Measurements from ENCODE around the gene CAVIN1. TPM values are rescaled to one million over a fixed set of nuclear protein-coding genes. Genes with fewer than 3 reads are reported as not detected.
"Not testable (repeated sequence)": the region's sequence is repeated elsewhere in the genome, so short reads cannot be mapped to it uniquely, and the experiment has no call there.

The CAVIN1 gene
- total RNA-seq, 1 donor from 2014 or later = 342 TPM

DNA sequence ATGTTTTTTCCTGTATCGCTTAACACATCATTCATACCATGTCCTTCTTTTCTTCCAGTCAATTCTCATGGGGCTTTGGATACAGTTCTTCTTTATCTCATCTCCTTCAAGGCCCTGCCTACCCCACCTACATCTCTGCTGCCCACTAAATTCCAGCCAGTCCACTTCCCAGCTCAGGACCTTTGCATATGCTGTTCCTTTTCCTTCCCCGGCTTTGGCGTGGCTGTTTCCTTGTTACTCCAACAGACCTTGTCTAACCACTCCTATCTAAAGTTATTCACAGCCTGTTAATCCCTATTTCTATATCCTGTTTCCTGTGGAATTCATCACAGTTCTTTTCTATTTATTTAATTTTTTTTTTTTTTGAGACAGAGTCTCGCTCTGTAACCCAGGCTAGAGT is 28.2 kb downstream of the CAVIN1 start:
- H3K36me3 ChIP-seq = no peaks in the 10 kb centered on the region
- H3K4me3 ChIP-seq = no peak overlapping the region
- DNase-seq (no peak), ATAC-seq (no peak)
- peaks cover under 1% of the 10 kb centered on the region for H3K4me1 ChIP-seq
- TF ChIP-seq, protein P1, sequence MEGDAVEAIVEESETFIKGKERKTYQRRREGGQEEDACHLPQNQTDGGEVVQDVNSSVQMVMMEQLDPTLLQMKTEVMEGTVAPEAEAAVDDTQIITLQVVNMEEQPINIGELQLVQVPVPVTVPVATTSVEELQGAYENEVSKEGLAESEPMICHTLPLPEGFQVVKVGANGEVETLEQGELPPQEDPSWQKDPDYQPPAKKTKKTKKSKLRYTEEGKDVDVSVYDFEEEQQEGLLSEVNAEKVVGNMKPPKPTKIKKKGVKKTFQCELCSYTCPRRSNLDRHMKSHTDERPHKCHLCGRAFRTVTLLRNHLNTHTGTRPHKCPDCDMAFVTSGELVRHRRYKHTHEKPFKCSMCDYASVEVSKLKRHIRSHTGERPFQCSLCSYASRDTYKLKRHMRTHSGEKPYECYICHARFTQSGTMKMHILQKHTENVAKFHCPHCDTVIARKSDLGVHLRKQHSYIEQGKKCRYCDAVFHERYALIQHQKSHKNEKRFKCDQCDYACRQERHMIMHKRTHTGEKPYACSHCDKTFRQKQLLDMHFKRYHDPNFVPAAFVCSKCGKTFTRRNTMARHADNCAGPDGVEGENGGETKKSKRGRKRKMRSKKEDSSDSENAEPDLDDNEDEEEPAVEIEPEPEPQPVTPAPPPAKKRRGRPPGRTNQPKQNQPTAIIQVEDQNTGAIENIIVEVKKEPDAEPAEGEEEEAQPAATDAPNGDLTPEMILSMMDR (IDR thresholded peaks at IDR 0.05) = no peak
- H3K27me3 ChIP-seq = no peaks in the 10 kb centered on the region
- intact Hi-C loops (cut with DNase I) = no loop called here
- H3K27ac ChIP-seq = no peak overlapping the region
- no peaks in the 10 kb centered on the region for H3K9me3 ChIP-seq

GRCh38 chr17:42392692-42393415 is 30.2 kb downstream of the CAVIN1 start:
- ATAC-seq (no peak), DNase-seq (no peak)
- H3K4me3 ChIP-seq = no peak overlapping the region
- no peaks in the 10 kb centered on the region for H3K9me3 ChIP-seq
- H3K27me3 ChIP-seq = no peaks in the 10 kb centered on the region
- H3K36me3 ChIP-seq = no peaks in the 10 kb centered on the region
- no peak overlapping the region for H3K27ac ChIP-seq
- TF ChIP-seq, protein P1 (IDR thresholded peaks at IDR 0.05) = no peak
- intact Hi-C loops (cut with DNase I) = no loop called here
- peaks cover 9% of the 10 kb centered on the region for H3K4me1 ChIP-seq

DNA sequence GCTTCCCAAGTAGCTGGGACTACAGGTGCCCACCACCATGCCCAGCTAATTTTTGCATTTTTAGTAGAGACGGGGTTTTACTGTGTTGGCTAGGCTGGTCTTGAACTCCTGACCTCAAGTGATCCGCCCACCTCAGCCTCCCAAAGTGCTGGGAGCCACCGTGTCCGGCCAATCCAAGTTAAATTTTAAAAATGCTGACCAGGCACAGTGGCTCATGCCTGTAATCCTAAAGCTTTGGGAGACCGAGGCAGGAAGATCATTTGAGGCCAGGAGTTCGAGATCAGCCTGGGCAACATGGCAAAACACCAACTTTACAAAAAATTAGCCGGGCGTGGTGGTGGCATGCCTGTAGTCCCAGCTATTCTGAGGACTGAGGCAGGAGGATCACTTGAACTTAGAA is 31.6 kb downstream of the CAVIN1 start:
- H3K27me3 ChIP-seq; H3K27ac ChIP-seq; intact Hi-C loops (cut with DNase I); ATAC-seq; H3K36me3 ChIP-seq; H3K9me3 ChIP-seq; DNase-seq; H3K4me3 ChIP-seq: not testable (repeated sequence)
- peaks cover 11% of the 10 kb centered on the region for H3K4me1 ChIP-seq

DNA sequence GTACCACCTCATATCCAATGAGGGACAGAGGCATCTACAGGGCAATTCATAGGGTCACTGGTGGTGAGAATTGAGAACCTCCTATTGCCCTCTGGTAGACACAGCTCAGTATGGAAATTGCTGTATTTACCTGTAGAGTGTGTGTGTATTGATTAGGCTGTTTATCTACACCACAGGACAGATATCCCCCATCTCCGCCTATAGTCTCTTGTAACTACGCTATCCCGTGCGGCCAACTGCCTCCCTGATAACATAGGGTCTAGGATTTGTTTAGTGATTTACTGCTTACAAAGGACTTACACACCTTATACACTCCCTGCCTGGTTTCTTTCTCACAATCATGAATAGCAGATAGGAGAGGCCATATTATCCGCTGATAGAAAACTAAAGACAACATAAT is 33.2 kb downstream of the CAVIN1 start:
- DNase-seq = no peak
- H3K4me1 ChIP-seq = peaks cover 26% of the 10 kb centered on the region
- no peaks in the 10 kb centered on the region for H3K9me3 ChIP-seq
- peak overlapping the region; percentile 95 for H3K27ac ChIP-seq
- TF ChIP-seq, protein P1 (IDR thresholded peaks at IDR 0.05) = no peak
- ATAC-seq = no peak
- intact Hi-C loops (cut with DNase I) = no loop called here
- H3K27me3 ChIP-seq = no peaks in the 10 kb centered on the region
- H3K4me3 ChIP-seq = no peak overlapping the region
- no peaks in the 10 kb centered on the region for H3K36me3 ChIP-seq

DNA sequence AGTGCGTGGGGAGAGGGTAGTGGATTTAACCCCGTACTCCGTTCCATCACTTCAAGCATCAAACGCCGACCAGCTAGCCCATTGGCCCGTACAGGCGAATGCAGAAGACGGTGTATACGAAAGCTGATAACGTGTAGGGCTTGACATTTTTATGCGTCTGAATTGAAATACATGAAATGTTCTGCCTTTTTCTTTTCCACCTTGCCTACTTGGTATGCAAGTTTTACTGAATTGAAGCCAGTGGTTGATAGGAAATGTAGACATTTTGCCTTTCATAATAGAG is 34.0 kb downstream of the CAVIN1 start:
- ATAC-seq = no peak
- TF ChIP-seq, protein P1 (IDR thresholded peaks at IDR 0.05) = no peak
- no peaks in the 10 kb centered on the region for H3K9me3 ChIP-seq
- H3K4me1 ChIP-seq = peaks cover 34% of the 10 kb centered on the region
- DNase-seq = no peak
- peak overlapping the region; percentile 47 for H3K4me3 ChIP-seq
- no peaks in the 10 kb centered on the region for H3K36me3 ChIP-seq
- H3K27ac ChIP-seq = peak overlapping the region; percentile 95
- no peaks in the 10 kb centered on the region for H3K27me3 ChIP-seq
- intact Hi-C loops (cut with DNase I) = no loop called here

GRCh38 chr17:42388381-42389134 is 34.5 kb downstream of the CAVIN1 start, which contains the start of gene STAT3:
Gene STAT3, minus strand, starts transcription at chr17:42388442. Its CDS starts 39,926 bp downstream, at chr17:42348516.
- H3K4me3 ChIP-seq = peak within 1 kb of the TSS; percentile 95
- ATAC-seq = peak; percentile 98
- DNase-seq = peak; percentile 100
- TF ChIP-seq, protein P1 (IDR thresholded peaks at IDR 0.05) = no peak
- H3K9me3 ChIP-seq = no peaks in the 10 kb centered on the region
- H3K27me3 ChIP-seq = no peaks in the 10 kb centered on the region
- peaks cover 40% of the 10 kb centered on the region for H3K4me1 ChIP-seq
- intact Hi-C loops (cut with DNase I) = no loop called here
- H3K27ac ChIP-seq = peak within 1 kb of the TSS; percentile 100
- H3K36me3 ChIP-seq = no peaks in the 10 kb centered on the region
